HG03108 (cell line): ENCODE measurements around the gene OAF.
A peak's percentile ranks its signal among the peaks of the same experiment; 100 is the strongest.
"Not testable (repeated sequence)": the region's sequence is repeated elsewhere in the genome, so short reads cannot be mapped to it uniquely, and the experiment has no call there.

Source experiments
- ATAC-seq: cut with Tn5 transposase; IDR thresholded peaks from one replicate; pipeline ENCODE4 v1.9.1; 2021; ENCODE audit warnings: moderate library complexity; ENCODE audit not compliant: unreplicated experiment

The OAF gene

GRCh38 chr11:120238968-120239620 is 28.3 kb downstream of the OAF start:
- no peak for ATAC-seq

GRCh38 chr11:120239713-120240640 is 29.1 kb downstream of the OAF start, which contains the start of gene POU2F3:
POU2F3 (plus strand) TSS chr11:120240140; CDS start chr11:120240344, 204 bp downstream.
- no peak for ATAC-seq

GRCh38 chr11:120240866-120241265 is 30.0 kb downstream of the OAF start:
- no peak for ATAC-seq

- no peak for ATAC-seq
Observed at GRCh38 chr11:120241277-120241676, 30.4 kb downstream of the OAF start.

- no peak for ATAC-seq
Observed at GRCh38 chr11:120243221-120243620, 32.4 kb downstream of the OAF start.

- ATAC-seq, result no peak
Observed at GRCh38 chr11:120244476-120245365, 33.9 kb downstream of the OAF start.

GRCh38 chr11:120245434-120245833 is 34.6 kb downstream of the OAF start:
- ATAC-seq, result no peak

- peak; percentile 76 for ATAC-seq
Observed at GRCh38 chr11:120248551-120249278, 37.9 kb downstream of the OAF start.

- ATAC-seq, result no peak
Observed at GRCh38 chr11:120249279-120250262, 38.7 kb downstream of the OAF start.

- ATAC-seq, result not testable (repeated sequence)
Observed at GRCh38 chr11:120253377-120253776, 42.5 kb downstream of the OAF start.

GRCh38 chr11:120254788-120255518 is 44.1 kb downstream of the OAF start:
- no peak for ATAC-seq

- ATAC-seq, result no peak
Observed at GRCh38 chr11:120255519-120255866, 44.7 kb downstream of the OAF start.

- no peak for ATAC-seq
Observed at GRCh38 chr11:120256178-120256577, 45.3 kb downstream of the OAF start.

- no peak for ATAC-seq
Observed at GRCh38 chr11:120256779-120257178, 45.9 kb downstream of the OAF start.

GRCh38 chr11:120257346-120257745 is 46.5 kb downstream of the OAF start:
- ATAC-seq, result no peak

GRCh38 chr11:120258661-120259060 is 47.8 kb downstream of the OAF start:
- ATAC-seq, result no peak

GRCh38 chr11:120259241-120259640 is 48.4 kb downstream of the OAF start:
- no peak for ATAC-seq

GRCh38 chr11:120259988-120260565 is 49.2 kb downstream of the OAF start:
- ATAC-seq, result no peak
